OCI-M2 (cell line): ENCODE data around the gene CHST8.

Experiments used
- DNase-seq: peaks from one replicate; lab custom pipeline; 2025; ENCODE audit not compliant: unreplicated experiment; lab: John Stamatoyannopoulos, UW

CHST8 gene

GRCh38 chr19:33784432-33784831, 162.7 kb downstream of the CHST8 start:
- no peak for DNase-seq

DNA sequence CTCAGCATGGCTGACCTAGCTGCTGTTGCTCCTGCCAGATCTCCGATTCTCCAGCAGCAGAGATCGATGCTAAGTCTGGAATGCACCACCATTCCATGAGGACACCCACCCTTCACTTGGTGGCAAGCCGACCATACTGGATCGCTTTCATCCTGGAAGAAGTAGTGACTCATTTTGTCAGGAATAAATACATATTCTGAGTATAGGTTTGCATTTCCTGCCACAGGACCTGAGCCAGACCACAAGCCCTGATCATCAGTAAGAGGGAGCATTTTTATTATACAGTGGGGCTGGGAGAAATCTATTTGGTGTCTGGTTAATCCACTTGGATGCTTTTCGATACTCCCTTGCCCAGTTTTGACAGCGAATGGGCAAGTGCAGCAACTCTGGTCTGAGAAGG, 164.0 kb downstream of the CHST8 start:
- no peak for DNase-seq

GRCh38 chr19:33788676-33789075, 166.9 kb downstream of the CHST8 start:
- no peak for DNase-seq

DNA sequence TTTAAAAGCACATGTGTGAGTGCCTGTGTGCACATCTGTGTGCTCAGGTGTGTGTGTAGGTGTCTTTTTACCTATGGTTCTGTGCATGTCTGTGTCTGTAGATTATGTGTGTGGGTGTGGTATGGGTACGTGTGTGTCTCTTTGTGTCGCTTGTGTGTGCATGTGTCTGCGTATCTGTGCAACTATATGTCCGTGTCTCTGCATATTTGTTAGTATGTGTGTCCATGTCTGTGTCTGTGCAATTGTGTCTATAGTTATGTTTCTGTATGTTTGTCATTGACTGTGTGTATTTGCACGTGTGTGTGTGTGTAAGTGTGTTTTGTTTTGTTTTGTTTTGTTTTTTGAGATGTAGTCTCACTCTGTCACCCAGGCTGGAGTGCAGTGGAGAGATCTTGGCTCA, 167.6 kb downstream of the CHST8 start:
- no peak for DNase-seq

DNA sequence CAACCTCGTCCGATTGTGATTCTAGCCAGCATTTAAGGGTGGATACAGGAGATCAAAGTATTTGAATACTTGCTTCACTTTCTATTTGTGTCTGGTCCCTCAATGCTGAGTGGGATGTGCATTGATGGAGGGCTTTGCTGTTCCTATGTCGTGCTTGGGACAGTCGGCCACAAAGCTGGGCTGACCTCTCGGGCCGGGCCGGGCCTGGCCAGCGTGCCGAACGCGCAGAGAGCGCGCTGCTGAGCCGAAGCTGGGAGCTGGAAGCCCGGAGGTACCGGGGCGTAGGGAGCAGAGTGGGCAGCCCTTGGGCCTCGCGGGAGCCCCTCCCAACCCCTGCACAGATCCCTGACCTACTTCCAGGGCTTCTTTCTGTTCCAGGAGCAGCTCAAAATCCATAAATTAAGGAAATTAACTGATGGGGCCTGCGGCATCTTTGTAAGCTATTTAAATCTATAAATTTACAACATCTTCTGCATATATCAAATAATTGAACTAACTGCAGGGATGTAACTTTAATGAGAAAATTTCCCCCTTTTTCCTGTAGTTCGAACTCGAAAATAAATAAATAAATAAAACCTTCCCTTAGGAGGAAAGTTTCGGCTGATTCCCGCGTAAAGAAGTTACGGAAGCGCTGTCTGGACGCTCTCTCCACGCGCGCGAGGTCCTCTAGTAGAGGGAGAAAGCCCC, 173.1 kb downstream of the CHST8 start:
- no peak for DNase-seq

DNA sequence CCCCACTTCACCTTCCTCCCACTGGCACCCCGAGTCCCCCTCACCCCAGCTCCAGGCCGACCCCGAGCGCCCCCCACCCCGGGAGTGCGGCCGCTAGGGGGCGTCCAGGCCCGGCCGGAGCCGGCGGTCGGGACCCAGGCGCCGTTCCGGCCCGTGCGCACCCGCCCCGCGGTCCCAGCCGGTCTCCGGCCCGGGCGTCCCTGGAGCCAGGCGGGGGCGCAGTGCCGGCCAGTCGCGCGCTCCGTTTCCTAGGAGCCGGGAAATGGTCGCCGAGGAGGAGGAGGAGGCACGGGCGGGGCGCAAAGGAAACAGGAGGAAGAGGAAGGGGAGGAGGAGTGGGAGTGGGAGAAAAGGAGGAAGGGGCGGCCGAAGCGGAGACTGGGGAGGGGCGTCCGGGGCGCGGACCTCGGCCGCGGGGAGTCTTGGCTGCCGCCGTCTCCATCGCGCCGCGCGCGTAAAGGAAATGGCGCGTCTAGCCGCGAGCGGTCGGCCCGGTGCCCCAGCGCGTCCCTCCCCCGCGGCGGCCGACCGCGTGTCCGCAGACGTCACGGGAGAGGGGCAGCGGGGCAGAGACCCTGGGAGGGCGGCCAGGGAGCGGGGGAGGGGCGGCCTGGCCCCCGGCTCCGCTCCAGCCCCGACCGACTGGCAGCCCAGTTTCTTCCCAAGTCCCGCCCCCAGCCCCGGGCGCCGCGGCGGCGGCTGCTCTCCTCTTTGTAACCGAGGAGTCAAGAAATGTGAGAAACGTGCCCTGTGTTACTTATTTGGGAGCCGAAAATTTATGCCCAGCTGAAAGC, 173.8 kb downstream of the CHST8 start:
- DNase-seq = peak; percentile 96

GRCh38 chr19:33796164-33796875, 174.6 kb downstream of the CHST8 start, which contains the start of gene KCTD15:
Gene KCTD15 (plus strand): TSS chr19:33796870. CDS start chr19:33800455, 3,585 bp downstream.
- no peak for DNase-seq

DNA sequence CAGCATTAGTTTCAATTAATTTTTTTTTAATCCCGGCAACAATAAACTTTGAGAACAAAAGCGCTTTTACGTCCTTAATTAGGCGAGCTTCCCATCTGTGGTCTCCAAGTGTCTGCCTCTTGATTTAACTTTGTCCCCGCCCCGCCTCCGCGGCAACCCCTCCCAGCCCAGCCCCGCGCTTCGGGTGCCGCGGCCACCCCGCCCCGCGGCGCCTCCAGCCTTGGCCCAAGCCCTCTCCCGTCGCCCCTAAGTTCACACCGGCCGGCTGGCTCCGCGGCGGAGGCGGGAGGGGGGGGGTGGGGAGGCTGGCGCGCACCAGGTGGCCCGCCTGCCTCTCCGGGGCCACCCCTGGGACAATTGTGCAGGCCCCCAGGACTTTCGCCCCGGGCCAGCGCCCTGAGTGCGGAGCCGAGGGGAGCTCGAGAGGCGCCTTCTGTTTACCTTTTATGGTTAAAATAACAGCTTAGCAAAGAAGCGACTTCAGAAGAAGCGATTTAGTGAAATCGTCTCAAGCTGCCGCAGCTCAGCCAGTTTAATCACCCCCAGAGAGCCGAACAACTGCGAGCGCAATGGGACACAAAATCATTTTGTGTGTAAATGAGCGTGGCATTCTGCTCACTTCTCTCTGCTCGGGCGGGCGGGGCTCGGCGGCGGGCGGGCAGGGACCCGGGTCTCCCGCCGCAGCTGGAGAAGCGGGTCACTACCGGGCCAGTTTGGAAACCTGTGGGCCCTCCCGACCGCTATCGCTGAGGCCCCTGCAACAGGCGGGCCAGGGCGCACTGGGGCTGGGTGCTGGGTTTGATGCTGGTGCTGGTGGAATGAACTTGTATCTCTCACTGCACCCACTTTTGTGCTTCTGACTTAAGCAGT, 176.3 kb downstream of the CHST8 start:
- no peak for DNase-seq

DNA sequence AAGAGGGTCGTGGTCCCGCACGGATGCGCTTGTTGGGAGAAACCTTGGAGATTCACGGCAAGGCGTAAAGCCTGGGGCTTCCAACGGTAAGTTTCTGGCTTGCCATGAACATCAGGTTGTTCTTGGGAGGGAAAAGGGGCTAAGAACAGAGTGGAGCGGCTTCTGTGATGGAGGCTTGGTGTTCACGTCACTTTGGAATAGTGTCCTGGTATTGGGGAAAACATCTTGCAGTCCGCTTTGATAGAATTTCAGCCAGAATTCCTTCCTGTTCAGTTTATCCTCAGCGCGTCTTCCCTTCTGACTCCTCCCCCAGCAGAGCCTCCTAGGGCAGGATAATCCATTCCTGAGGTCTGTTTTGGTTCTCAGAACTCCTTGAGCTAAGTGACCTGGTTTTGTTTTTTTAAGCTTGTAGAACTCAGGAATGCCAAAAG, 176.9 kb downstream of the CHST8 start:
- DNase-seq = no peak

DNA sequence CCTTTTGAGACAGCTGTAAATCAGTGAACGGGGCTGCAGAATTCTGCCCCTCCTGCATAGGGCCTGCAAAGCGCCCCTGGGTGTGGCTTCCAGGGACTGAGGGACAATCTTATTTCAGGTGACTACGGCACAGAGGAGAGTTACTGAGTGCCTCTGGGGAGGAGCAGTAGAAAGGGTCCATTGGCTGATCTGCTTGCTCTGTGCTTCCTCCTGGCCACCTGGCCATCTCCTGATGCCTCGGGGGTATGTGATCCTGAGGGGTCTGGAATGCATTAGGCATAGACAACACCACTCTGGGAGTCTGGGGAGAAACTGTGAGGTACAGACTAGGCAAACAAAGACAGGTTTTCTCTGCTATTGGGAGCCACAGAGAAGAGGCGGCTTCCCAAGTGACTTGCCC, 177.7 kb downstream of the CHST8 start:
- DNase-seq = no peak

DNA sequence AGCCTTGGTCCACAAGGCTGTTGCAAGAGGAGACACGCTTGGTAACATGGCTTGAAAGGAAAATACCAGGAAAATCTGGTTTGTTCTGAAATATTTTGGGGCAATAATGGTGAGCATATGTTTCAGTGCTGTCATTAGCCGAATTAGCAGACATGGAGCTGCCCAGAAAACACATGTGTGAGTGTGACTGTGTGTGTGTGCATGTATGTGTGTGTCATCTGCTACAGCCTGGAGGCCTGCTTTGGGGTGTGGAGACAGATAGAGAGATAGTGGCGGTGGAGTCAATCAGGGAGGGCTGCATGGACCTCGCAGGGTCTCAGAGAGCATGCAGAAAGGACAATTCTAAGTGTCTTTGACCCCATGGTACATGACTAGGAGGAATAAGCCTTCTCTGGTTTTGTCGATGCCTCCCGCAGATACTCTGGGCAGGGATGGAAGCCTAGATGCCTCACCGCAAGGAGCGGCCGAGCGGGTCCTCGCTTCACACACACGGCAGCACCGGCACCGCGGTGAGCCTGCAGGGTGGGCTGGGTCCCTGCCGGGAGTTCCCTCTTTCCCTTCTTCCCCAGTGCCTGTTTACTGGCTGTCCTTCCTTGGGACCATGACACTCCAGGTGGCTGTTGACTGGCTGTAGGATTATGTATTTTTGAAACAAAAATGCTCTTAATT, 178.4 kb downstream of the CHST8 start:
- no peak for DNase-seq

GRCh38 chr19:33801411-33801810, 179.7 kb downstream of the CHST8 start:
- DNase-seq = no peak

GRCh38 chr19:33802001-33802400, 180.2 kb downstream of the CHST8 start:
- no peak for DNase-seq

- no peak for DNase-seq
Observed at GRCh38 chr19:33802801-33803200, 181.0 kb downstream of the CHST8 start.

GRCh38 chr19:33803383-33803782, 181.6 kb downstream of the CHST8 start:
- no peak for DNase-seq

GRCh38 chr19:33804021-33804799, 182.5 kb downstream of the CHST8 start:
- no peak for DNase-seq

DNA sequence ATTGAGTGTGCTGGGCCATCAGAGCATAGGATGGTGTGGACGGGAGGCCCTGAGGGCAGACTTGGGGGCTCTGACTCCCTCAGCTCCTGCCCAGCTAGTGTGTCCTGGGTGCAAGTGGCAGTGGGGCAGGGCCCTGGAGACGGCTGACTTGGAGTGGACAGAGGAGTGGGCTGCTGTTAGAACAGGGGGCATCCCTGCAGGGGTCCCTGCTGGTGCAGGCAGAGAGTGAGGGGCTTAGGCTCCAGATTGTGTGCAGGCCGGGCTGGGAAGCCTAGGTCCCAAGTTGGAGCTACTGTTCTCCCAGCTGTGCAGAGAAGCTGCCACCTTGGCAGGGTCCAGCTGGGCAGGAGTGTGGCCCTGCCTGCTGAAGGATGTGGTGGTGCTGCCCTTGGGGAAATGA, 183.6 kb downstream of the CHST8 start:
- DNase-seq = no peak

GRCh38 chr19:33805840-33806433, 184.2 kb downstream of the CHST8 start:
- DNase-seq = no peak

GRCh38 chr19:33806434-33806881, 184.7 kb downstream of the CHST8 start:
- no peak for DNase-seq
